Stimulated activated naive CD8-positive, alpha-beta T cell treated with anti-CD3 and anti-CD28 coated beads, Interleukin-15, Interleukin-2, amounts not matched to agents 100 ng/mL and 50 ng/mL, for 24 hours (primary cell): ENCODE data around the gene KHDRBS2.
A peak's percentile ranks its signal among the peaks of the same experiment; 100 is the strongest.

Experiments used
- H3K27ac Mint-ChIP-seq: one replicate; pipeline ENCODE4 v1.8.0; 2021; ENCODE audit warnings: mild to moderate bottlenecking, mixed read lengths
- H3K27me3 Mint-ChIP-seq: one replicate; pipeline ENCODE4 v1.8.0; 2021; ENCODE audit warnings: mixed read lengths
- H3K36me3 Mint-ChIP-seq: one replicate; pipeline ENCODE4 v1.8.0; 2021; ENCODE audit warnings: low read depth, mixed read lengths
- H3K4me1 Mint-ChIP-seq: one replicate; pipeline ENCODE4 v1.8.0; 2021; ENCODE audit warnings: low read depth, mixed read lengths
- H3K4me3 Mint-ChIP-seq: one replicate; pipeline ENCODE4 v1.8.0; 2021; ENCODE audit warnings: mild to moderate bottlenecking, mixed read lengths
- H3K9me3 Mint-ChIP-seq: one replicate; pipeline ENCODE4 v1.8.0; 2021; ENCODE audit warnings: mixed read lengths

Gene KHDRBS2

DNA sequence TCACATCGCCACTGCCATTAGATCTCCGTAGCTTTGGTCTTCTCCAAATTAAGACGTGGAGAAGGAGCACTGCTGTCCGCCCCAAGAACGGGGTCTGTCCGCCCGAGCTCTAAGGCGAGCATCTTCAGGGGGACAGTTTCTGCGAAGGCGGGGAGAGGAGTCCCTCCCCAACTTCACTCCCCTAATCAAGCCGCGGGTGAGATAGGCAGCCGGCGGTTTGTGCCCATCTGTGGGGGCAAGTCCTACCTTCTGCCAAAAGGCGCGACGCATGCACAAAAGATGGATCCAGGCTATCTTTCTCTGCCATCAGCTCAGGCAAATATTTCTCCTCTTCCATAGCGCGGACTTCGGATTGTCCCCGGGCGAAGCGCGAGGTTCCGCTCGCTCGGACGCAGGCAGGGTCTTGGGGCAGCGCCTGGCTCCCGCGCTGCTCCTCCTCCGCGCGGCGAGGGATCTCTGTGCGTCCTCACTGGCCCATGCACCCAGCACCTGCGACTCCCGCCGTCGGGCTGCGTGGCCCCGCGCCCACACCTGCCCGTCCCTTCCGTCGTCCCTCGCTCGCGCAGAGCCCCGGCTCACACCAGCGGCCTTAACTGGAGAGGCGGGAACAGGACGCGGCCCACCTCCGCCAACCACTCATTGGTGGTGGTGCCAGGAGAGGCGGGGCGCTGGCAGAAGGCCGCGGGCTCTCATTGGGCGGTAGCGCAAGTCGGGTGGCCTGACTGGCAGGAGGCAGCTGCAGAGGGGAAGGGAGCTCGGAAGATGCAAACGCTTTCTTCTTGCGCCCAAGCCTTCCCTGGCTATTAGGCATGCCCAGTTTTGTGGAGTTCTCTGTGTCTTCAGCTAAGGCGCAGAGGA lies at the start of gene KHDRBS2:
KHDRBS2 (minus strand) TSS at position 614 of the 858 bp plus-strand sequence.
- no peak within 1 kb of the TSS for H3K27ac Mint-ChIP-seq
- H3K9me3 Mint-ChIP-seq = no peaks in the 10 kb centered on the region
- peaks cover 17% of the 10 kb centered on the region for H3K27me3 Mint-ChIP-seq
- peaks cover 5% of the 10 kb centered on the region for H3K4me1 Mint-ChIP-seq
- peak within 1 kb of the TSS; percentile 77 for H3K4me3 Mint-ChIP-seq
- no peaks in the 10 kb centered on the region for H3K36me3 Mint-ChIP-seq

DNA sequence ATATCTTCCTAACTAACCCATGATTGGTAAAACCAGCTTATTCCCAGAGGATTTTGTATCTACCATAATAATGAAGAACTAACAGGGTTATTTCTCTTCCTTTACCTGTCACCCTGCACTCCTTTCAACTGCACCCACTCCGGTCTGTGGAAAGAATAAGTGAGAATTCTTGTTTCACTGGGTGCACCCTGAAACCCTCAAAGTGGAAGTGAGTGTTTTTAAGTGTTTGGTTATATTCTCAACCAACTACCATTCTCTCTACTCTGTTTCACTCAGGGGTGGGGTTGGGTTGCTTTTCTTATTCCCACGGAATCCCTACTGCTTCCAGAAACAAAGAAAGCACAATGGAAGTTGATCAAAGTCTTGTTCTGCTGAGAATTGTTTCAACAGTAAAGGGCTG lies 42.6 kb upstream of the KHDRBS2 start:
- Mint-ChIP-seq H3K4me3 (no peak overlapping the region), H3K4me1 (no peaks in the 10 kb centered on the region), H3K9me3 (peaks cover 19% of the 10 kb centered on the region), H3K27me3 (no peaks in the 10 kb centered on the region), H3K36me3 (no peaks in the 10 kb centered on the region), H3K27ac (no peak overlapping the region)

DNA sequence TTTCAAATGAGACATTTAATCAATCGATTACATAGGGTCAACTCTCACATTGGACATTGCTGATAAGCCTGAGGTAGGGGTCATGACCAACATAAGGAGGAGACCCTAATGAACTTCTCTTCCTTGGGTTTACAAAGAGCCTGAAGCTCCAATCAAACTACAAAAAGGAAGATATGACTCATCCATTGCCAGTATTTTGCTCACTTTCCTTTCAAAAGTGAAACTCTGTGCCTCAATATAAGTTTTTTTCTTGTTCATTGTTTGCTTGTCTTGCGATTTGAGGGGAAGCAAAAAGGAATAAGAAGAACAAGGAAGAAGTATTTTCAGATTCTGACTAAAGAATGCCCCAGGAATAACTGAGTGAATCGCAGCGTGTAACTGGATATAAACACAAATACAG lies 38.8 kb upstream of the KHDRBS2 start:
- H3K27me3 Mint-ChIP-seq = no peaks in the 10 kb centered on the region
- peaks cover 9% of the 10 kb centered on the region for H3K9me3 Mint-ChIP-seq
- H3K4me1 Mint-ChIP-seq = no peaks in the 10 kb centered on the region
- H3K36me3 Mint-ChIP-seq = no peaks in the 10 kb centered on the region
- no peak overlapping the region for H3K27ac Mint-ChIP-seq
- H3K4me3 Mint-ChIP-seq = no peak overlapping the region

DNA sequence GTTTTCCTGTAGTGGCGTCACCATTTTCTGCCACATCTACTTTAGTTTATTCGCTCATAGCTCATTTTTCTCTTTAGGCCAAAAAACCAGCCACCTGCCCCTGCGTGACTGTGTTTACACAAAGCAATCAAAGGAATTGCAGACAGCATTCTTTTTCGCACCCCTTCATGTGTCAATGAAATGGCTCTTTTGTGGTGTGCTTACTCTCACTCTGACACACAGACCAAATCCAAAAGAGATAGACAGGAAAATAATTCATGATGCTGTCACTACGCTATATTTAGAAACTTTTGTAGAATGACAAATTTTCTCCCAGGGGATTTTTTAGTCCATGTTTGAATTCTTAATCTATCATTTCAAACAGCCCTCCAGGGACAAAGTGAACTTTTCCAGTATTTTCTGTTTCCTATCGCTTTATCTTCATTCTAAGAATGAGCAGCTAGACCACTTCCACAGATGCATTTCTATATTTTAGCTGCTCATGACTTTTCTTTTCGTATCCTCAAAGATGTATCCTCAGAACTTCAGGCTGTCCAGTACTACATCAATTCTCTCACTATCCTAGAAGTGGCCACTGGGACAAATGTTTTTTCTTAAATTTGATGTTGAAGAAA lies 37.9 kb upstream of the KHDRBS2 start:
- Mint-ChIP-seq H3K36me3 (no peaks in the 10 kb centered on the region), H3K4me1 (no peaks in the 10 kb centered on the region), H3K4me3 (no peak overlapping the region)

DNA sequence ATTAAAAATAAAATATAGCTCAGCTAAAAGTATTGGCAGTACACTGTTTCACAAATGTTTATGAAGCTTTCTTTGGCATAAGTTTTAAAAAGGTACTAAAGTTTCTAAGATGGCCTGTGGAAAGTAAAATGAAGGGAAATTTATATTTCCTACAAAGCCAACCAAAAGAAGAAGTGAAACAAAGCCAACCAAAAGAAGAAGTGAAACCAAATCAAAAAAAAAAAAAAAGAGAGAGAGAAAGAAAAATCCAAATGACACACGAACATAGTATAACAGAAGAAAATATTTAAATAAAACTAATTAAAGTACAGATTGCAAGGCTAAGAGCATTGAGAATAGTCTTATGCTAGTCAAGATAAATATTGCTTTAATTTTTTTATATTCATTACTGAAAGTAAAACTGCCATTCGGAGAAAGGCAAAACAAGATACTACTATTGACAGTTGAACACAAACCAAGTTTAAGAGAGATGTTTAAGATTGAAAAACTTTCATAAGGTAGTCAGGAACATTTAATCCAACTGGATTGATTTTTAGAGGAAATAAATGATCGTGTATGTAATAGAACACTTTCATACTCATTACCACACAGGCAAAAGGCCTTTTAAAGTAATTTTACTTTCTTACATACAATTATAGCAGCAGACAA lies 12.8 kb upstream of the KHDRBS2 start:
- H3K36me3 Mint-ChIP-seq = no peaks in the 10 kb centered on the region
- peak overlapping the region; percentile 52 for H3K27ac Mint-ChIP-seq
- no peak overlapping the region for H3K4me3 Mint-ChIP-seq
- no peaks in the 10 kb centered on the region for H3K4me1 Mint-ChIP-seq
- no peaks in the 10 kb centered on the region for H3K27me3 Mint-ChIP-seq
- H3K9me3 Mint-ChIP-seq = peaks cover 18% of the 10 kb centered on the region

More for the DNA sequence above, 37.9 kb upstream of the KHDRBS2 start:
- H3K27me3 Mint-ChIP-seq = no peaks in the 10 kb centered on the region
- H3K9me3 Mint-ChIP-seq = peaks cover 9% of the 10 kb centered on the region
- H3K27ac Mint-ChIP-seq = no peak overlapping the region

DNA sequence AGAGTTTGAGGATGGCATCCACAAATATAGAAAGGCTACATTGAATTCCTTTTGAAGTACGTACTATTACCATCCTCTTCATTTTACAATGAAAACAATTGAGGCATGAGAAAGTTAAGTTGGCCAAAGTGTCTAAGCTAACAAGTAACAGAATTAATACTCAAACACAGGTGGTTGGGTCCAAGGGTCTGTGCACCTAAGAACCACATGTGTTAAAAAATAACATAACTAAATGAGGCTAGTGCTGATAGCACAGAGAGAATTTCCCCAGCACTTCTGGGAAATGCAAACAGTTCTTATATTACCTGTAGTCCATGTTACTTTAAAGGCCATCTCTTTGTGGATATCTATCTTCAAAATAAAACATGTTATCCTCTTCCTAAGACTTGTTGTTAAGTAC lies 10.5 kb upstream of the KHDRBS2 start:
- H3K27me3 Mint-ChIP-seq = no peaks in the 10 kb centered on the region
- H3K9me3 Mint-ChIP-seq = peaks cover 22% of the 10 kb centered on the region
- no peaks in the 10 kb centered on the region for H3K36me3 Mint-ChIP-seq
- H3K27ac Mint-ChIP-seq = no peak overlapping the region
- no peak overlapping the region for H3K4me3 Mint-ChIP-seq
- H3K4me1 Mint-ChIP-seq = no peaks in the 10 kb centered on the region

DNA sequence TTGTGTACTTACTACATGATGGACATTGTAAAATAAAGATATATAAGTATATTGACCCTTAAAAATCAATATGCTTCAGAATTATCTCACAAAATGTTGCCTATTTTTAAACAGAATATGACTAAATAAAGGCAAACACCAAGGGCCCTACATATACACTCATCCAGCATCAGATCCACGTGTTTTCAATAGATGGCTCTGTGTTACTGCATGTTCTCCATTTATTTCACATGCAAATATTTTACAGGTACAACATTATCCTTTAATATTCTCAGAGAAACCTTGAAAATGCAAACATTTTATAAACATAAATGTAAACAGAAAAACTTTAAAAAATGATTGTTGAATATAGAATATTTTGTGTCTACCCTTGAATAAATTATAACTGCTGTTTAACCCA lies 2.9 kb upstream of the KHDRBS2 start:
- H3K9me3 Mint-ChIP-seq = peaks cover 5% of the 10 kb centered on the region
- H3K4me3 Mint-ChIP-seq = no peak overlapping the region
- H3K4me1 Mint-ChIP-seq = peaks cover 5% of the 10 kb centered on the region
- no peaks in the 10 kb centered on the region for H3K36me3 Mint-ChIP-seq
- H3K27ac Mint-ChIP-seq = no peak overlapping the region
- H3K27me3 Mint-ChIP-seq = peaks cover 17% of the 10 kb centered on the region

DNA sequence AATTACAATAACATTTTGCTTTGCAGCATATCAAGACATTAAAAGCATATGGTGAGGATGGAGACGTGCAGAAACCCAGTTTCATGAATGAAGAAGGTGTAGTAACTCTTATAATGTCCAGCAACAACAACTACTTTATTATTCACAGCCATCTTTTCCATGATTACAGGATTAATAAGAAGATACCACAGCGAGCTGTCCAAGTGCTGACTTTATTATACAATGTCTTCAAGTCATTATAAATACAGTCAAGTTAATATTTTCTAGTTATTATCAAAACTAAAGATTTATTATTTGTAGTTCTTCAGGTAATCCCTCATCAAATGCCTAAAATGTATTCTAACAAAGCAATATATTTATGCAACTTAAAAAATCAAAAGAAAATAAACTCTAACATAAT lies 2.5 kb upstream of the KHDRBS2 start:
- H3K4me3 Mint-ChIP-seq = no peak overlapping the region
- peaks cover 17% of the 10 kb centered on the region for H3K27me3 Mint-ChIP-seq
- no peaks in the 10 kb centered on the region for H3K36me3 Mint-ChIP-seq
- H3K4me1 Mint-ChIP-seq = peaks cover 5% of the 10 kb centered on the region
- H3K27ac Mint-ChIP-seq = no peak overlapping the region
- H3K9me3 Mint-ChIP-seq = peaks cover 5% of the 10 kb centered on the region

DNA sequence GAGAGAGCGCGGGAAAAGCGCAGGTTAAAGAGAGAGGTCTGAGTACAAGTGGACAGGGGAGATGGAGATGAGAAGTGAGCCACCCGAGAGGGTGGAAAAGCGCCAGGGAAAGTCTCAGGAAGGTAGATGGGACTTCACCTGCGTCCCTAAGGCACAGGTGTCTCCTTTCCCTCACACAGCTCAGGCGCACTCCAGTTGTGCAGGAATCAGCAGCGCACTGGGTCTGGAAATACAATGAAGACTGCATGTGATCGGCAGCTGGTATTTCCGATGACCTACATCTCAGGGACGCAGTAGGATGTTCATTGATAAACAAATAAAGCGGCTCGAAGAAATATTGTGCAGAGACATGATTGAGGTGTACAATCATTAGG lies 432 bp upstream of the KHDRBS2 start:
- peaks cover 5% of the 10 kb centered on the region for H3K4me1 Mint-ChIP-seq
- no peak overlapping the region for H3K27ac Mint-ChIP-seq
- H3K9me3 Mint-ChIP-seq = no peaks in the 10 kb centered on the region
- peaks cover 17% of the 10 kb centered on the region for H3K27me3 Mint-ChIP-seq
- no peaks in the 10 kb centered on the region for H3K36me3 Mint-ChIP-seq
- H3K4me3 Mint-ChIP-seq = peak overlapping the region; percentile 77

DNA sequence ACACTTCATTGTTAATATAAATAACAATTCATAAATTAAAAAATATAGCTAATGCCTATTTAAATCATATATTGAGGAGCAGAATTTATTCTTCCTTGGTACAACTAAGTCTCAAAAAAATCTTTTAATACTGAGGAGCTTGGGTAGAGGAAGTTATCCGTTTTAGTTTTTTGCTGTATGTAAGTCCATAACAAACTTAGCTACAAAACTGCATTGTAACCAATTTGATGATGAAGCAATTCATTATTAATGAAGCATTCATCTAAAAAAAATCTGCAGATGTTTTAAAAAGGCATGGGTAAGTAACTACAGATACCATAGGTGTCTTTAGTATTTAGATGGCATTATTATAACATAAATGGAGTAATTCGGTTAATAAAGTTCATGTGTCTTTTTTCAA lies 1.3 kb downstream of the KHDRBS2 start:
- H3K4me1 Mint-ChIP-seq = peaks cover 5% of the 10 kb centered on the region
- no peaks in the 10 kb centered on the region for H3K36me3 Mint-ChIP-seq
- H3K9me3 Mint-ChIP-seq = no peaks in the 10 kb centered on the region
- H3K4me3 Mint-ChIP-seq = peak overlapping the region; percentile 77
- no peak overlapping the region for H3K27ac Mint-ChIP-seq
- peaks cover 17% of the 10 kb centered on the region for H3K27me3 Mint-ChIP-seq

DNA sequence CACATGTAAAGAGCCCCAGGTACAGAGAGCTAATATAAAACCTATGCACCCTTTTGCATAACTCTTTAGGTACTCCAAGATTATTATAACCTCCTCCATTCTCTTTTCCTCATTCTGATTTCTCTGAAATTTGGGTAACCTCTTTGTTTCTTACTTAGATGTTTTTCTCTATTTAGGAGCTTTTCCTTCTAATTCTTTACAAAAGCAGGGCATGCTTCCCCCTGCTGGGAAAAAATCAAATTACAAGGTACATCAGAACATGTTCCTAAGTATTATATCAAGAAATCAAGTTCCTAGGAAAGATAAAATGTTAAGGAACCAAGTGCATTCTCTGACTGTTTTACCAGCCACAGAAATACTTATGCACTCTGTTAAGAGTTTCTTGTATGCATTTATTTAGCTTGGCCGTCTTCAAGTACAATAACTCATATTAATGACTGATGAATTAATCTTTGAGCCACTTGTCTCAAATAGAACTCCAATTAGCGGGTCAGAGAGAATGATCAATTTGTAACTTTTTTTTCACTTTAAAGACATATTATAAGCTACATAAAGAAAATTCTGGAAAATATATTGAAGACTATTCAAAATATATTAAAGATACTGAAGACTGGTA lies 2.1 kb downstream of the KHDRBS2 start:
- H3K27ac Mint-ChIP-seq = no peak overlapping the region
- no peak overlapping the region for H3K4me3 Mint-ChIP-seq
- H3K27me3 Mint-ChIP-seq = peaks cover 17% of the 10 kb centered on the region
- no peaks in the 10 kb centered on the region for H3K36me3 Mint-ChIP-seq
- peaks cover 5% of the 10 kb centered on the region for H3K4me1 Mint-ChIP-seq
- H3K9me3 Mint-ChIP-seq = no peaks in the 10 kb centered on the region

DNA sequence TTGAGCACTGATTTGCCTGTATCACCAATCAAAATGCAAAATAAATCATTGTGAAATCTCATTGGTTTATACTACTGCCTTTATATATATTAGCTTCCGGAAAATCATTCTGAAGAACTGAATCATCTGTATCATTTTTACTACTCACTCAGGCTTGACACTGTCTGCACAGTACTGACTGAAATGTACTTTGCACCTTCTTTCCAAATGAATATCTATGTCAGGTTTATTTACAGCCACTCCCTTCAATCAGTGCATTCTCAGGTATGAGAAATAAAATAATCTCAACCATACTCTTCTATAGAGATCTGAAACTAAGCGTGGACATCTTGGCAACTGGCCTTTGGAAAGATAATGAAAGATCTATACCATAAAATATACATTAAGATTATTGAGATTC lies 2.7 kb downstream of the KHDRBS2 start:
- Mint-ChIP-seq H3K27ac (no peak overlapping the region), H3K9me3 (no peaks in the 10 kb centered on the region), H3K4me3 (no peak overlapping the region), H3K4me1 (peaks cover 5% of the 10 kb centered on the region), H3K36me3 (no peaks in the 10 kb centered on the region), H3K27me3 (peaks cover 17% of the 10 kb centered on the region)

DNA sequence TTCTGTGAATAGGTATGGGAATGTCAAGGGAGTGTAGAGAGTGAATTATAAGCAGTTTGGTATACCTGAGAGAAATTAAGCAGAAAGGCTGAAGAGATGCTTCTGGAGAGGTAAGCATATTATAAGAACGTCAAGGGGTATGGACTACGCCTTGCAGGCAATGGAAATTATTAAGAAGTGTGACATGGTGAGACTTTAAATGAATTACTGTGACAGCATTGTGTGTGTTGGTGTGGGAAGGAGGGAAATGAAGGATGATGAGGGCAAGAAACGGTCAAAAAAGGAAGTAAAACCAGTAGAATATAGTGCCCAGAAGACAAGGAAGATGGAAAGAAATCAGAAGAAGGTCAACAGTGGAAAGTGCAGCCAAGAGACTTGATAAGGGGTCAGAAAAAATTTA lies 5.9 kb downstream of the KHDRBS2 start:
- peaks cover 1% of the 10 kb centered on the region for H3K27me3 Mint-ChIP-seq
- no peak overlapping the region for H3K4me3 Mint-ChIP-seq
- no peak overlapping the region for H3K27ac Mint-ChIP-seq
- no peaks in the 10 kb centered on the region for H3K36me3 Mint-ChIP-seq
- no peaks in the 10 kb centered on the region for H3K9me3 Mint-ChIP-seq
- peaks cover under 1% of the 10 kb centered on the region for H3K4me1 Mint-ChIP-seq

DNA sequence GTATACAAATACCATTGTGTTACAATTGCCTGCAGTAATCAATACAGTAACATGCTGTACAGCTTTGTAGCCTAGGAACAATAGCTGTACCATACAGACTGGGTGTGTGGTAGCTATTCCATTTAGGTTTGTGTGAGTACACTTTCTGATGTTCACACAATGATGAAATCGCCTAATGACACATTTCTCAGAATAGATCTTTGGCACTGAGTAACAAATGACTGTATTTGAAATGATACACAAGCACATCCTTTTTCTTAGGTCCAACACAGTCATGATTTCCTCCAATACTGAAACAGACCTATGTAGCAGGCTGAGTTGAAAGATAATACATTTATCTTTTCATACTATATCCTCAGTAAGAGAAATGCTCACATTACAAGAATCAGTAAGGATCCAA lies 13.9 kb downstream of the KHDRBS2 start:
- Mint-ChIP-seq H3K36me3 (no peaks in the 10 kb centered on the region), H3K9me3 (no peaks in the 10 kb centered on the region), H3K4me1 (no peaks in the 10 kb centered on the region), H3K4me3 (no peak overlapping the region), H3K27ac (no peak overlapping the region), H3K27me3 (no peaks in the 10 kb centered on the region)

DNA sequence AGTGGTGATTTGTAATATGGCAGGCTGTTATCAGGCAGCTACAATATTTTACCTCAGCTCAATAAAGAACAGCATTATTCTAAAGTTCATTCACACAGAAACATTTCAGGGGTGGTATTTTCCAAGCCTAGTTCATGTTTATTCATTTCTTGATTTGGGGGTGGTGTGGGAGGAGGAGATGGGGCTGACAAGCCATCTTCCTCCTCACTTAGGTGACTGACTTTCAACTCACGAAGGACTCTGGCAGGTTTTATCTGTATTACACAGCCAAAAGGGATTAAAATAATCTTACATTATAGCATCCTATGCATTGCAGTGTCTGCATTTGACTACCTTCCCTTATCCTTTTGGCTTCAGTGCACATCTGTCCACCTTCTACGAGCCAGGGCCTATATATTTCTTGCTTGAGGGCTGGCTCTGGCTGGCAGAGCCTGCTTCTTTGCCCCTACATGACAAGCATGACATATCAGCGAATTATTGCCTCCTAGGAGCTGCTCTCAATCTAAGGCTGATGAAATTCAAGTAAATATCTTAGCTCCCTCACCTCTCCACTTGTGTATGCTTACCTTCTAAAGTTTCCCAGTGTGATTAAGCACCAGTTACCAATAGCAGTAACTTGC lies 20.0 kb downstream of the KHDRBS2 start:
- Mint-ChIP-seq H3K36me3 (no peaks in the 10 kb centered on the region), H3K4me3 (no peak overlapping the region), H3K27ac (no peak overlapping the region), H3K4me1 (no peaks in the 10 kb centered on the region), H3K27me3 (no peaks in the 10 kb centered on the region), H3K9me3 (no peaks in the 10 kb centered on the region)
